NCI-H146 (cell line): ENCODE data around the gene DHRS4.

Experiments
- DNase-seq: peaks from one replicate; lab custom pipeline; 2025; lab: John Stamatoyannopoulos, UW

DHRS4 gene

DNA sequence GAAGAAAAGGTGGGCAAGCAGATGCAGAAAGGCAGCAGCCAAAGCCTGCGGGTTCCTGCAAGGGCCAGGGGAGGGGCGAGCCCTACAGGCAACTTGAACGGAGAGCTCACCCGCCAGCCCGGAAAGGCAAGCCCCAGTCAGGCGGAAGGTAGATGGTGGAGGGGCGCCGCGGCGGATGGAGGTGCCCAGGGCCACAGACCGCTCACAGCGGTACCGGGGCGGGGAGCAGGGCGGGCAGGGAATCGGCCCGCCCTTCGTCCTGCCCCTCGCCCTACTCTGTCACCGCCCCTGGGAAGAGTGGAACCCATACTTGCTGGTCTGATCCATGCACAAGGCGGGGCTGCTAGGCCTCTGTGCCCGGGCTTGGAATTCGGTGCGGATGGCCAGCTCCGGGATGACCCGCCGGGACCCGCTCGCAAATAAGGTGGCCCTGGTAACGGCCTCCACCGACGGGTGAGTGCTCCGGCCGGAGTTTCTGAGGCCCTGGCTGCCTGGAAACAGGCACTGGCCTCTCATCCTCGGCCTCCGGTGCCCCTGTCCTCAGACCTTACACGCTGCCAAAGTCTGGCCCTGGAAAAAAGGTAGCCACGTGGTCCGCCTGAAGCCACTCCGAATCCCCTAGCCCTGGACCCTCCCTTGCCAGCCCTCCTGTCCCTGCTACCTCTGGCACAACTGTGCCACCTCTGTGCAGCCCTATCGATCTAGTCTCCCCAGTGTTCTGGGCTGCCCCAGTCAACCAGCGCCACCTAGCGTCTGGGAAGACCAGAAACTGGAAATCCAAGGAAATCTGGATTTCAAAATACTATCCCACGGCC lies at the start of gene DHRS4:
DHRS4 (plus strand) TSS at position 307 of the 815 bp plus-strand sequence; CDS start at position 326, 19 bp downstream.
- DNase-seq: peak; percentile 90

DNA sequence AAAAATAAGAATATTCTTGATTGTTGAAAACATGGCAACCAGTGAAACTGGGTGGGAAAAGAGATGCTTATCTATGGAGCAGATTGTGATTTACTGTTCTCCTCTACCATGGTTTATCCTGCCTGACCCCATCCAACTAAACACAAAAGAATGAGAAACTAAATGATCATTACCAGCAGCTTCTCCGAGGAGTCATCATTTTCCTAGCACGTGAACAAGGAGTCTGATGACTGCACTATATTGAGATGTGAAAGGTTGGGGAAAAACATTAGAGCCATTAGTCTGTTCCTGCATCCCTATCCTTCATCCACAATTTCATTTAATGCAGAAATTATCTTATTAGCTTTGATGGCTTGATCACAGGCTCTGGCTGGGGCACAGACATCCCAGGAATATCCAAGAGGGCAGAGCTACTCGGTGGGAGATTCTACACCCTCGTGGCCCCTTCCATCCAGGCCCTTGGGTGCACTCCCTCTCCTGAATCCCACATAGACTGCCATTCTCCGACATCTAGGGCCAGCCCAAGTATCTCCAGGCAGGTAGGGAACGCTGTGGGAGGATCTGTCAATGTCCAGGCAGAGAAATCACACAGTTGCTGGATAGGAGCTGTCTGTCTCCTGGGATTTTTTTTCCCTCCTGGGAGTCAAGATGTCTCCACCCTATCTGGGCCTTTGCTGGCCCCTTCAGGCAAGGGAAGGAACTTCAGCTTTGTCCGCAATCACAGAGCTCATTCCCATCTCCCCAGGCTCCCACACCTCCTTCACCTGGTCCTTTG lies 43.3 kb upstream of the DHRS4 start:
- peak; percentile 55 for DNase-seq

DNA sequence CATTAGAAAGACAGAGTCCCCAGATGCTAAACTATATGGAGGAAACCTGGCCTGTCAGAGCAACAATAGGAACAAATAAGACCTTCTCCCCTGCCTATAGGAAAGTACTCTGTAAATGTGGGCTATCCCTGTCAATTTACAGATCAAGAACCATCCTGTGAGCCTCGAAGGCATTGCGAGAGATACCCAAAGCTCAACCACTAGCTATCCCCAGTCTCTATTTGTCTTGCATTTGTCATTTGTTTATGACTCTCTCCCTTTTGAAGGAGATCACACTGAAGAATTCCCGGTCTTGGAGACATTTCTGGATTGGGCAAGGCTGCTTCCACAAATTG lies 42.7 kb upstream of the DHRS4 start:
- DNase-seq: no peak

DNA sequence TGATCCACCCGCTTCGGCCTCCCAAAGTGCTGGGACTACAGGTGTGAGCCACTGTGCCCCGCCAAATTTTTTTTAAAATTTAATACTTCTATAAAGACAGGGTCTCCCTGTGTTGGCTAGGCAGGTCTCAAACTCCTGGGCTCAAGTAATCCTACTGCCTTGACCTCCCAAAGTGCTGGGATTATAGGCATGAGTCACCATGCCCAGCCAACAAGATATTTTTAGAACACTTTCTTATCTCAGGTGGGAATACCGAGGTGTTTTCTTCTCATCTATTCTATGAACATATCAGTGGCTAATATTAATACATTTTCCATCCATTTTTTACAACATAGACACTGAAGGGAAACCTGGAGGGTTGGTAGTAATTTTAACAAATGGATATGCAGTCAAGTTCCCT lies 38.0 kb upstream of the DHRS4 start:
- no peak for DNase-seq

DNA sequence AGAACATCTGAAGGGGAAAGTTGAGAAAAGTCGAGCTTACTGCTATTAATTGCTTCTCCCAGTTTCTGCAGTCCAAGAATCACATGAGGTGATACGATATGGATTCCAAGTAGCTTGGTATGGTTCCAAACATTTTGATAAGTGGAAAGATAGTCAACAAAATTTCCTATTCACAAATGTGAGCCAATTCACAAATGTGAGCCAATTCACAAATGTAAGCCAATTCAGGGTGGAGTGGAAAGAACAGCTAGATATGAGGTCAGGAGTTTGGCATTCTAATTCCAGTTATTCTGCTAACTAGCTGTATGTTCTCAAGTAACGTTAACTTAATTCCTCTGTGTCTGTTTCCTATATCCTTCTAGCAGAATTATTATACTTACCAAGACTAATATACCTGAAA lies 37.6 kb upstream of the DHRS4 start:
- DNase-seq: no peak

DNA sequence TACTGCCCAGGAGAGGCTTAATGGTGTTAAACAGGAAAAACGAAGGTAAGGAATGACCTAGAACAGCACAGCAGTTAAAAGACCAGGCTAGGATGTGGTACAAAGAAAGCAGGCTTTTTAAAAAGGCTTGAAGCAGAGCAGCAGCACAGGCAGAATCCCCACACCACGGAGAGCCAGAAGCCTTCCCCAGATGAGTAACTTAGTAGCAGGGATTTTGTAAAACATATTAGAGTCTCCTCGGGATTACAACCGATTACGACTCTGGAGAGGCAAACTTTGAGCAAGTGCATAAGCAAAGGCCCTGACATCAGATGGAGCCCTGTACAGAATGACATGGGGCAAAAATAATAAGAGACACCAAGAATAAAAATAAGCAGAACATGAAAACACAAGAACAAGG lies 37.1 kb upstream of the DHRS4 start:
- no peak for DNase-seq

DNA sequence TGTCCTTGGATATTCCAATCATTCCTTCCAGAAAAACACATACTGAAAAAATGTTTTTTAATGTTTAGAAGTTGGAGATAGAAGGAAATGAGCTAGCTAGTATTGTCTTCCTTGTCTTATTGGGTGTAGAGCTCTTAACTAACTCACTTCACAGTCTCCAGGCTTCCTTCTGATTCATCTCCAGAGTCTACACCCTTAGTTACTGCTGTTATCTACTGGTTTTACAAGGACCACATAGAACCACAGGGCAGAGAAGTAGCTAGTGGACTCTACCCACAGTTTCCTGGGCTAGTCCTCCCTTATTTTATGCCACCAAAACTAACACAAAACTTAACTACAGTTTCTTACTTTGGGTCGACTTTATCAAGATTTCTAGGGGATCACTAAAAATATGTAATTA lies 31.0 kb upstream of the DHRS4 start:
- DNase-seq: no peak

DNA sequence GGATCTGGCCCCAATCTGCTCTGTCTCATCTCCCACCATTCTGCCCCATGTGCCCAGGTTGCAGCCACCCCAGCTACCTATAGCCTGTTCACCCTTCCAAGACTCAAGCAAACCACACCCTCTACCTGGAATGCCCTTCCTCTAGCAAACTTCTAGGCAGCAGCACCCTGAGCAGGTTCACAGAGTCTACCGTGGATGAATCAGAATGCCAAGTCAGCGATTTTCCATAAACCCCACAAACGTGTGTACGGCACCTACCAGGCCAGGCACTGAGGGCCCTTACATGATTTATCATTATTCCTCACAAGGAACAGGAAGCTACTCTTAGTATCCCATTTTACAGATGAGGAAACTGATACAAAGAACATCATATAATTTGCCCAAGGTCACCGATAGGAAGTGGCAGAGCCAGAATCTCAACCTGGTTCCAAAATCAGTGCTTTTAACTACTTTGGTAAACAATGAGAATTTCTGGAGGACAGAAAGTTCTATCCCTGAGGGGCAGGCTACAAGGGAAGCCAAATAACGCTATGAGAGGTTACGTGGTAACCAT lies 28.0 kb upstream of the DHRS4 start:
- DNase-seq: no peak

DNA sequence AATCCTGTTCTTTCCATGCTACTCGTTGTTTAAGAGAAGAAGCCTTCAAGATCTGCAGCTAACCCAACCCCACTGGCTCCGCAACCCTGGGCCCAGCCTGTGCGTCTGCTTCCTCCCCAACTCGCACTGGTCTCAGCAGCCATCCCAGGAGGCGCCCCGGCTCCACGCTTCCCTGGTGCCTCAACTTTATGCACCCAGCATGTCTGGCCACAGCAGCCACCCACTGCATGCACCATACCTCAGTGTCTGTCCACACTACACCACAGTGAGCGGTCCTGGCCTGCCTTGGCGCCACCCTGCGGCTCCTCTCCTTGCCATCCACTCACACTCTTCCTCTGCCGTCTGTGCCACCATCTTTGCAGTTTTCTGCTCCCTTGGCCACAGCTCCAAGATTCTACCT lies 27.0 kb upstream of the DHRS4 start:
- no peak for DNase-seq

DNA sequence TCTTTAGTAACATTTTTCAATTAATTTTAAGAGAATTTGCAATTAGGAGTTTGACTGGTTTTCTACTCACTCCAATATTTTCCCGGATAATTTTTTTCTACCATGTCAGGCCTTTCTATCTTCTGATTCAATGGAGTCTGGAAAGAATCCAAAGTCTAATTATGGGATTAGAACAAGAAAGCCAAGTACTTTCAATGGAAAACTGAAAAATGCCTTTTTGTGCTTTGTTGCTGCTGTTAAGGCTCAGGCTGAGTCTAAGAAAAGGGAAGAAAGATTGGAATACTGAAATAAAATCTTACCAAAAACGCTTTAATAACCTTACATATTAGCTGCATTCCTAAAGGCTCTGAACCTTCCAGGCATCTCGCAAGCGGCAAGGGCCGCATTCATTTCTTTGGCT lies 24.4 kb upstream of the DHRS4 start:
- DNase-seq: no peak

DNA sequence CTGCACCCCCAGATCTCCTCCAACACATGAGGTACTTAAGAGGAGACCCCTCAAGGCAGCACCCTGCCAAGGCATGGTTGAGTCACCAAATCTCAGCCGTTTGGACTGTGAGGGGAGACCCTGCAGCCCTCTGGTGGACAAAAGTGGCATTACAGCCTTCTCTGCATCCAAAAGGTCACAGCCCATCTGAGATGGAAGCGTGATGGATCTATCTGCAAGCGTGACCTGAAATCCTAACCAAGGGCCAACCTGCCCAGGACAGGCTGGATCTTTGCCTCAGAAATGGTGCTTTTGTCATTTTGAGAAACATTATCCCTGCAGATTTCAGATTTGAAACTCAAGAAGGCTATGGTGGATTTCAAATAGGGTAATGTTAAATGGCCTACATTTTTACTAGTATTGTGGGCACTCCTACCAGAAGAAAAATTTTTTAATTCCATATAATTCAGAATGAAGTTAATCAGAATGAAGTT lies 23.7 kb upstream of the DHRS4 start:
- DNase-seq: peak; percentile 49

DNA sequence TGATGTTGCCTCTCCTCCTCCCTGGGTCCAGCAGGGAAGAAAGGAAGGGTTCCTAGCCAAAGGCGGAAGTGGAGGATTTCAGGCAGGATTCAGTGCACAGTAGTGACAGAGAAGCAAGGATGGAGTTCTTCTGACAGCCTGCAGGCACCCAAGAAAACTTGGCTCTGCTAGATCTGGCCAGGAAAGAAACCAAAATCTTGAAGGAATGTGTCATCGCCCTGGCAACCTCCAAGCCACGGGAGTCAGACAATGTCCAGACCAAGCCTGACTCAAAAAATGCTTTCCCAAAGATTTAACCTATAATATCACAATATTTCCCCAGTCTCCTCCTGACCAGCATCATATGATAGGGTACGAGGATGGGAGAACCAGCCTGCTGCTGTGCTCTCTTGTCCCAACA lies 22.8 kb upstream of the DHRS4 start:
- DNase-seq: no peak

DNA sequence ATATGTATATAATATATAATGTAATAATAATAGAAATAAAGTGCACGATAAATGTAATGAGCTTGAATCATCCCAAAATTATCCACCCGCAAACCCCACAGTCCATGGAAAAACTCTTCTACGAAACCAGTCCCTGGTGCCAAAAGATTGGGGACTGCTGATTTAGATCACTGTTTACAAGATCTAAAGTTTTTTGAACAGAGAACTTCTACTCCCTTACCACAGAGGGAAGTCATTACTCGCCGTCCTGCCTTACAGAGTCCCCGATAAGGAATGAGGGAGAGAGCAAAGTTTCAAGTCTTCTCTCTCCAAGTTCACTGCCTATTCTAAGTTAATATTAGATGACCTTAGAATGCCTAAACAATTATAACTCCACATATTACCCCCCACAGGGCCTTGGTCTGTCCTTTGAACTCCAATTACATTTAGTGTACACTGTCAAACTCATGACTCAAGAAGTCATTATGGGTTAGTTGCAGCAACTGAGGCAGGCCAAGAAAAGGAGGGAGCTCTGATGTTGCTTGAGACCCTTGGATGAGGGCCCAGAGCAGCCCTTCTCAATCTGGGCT lies 21.8 kb upstream of the DHRS4 start:
- no peak for DNase-seq

DNA sequence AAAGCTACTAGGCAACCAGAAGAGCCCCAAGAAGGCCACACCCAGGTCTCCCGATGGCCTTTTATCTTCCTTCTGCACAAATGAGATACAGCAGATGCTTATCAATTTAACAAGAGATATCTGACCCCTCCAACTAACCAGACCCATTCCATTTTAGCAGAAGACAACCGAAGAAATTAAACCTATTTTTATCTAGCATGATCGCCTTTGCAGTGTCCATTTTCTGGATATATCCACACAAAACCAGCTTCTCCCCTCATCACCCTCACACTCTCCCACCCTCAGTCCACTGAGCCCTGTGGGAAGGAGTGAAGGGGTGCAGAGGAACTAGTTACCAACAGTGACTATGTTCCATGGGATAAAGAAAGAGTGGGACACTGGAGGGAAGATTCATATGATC lies 20.9 kb upstream of the DHRS4 start:
- DNase-seq: no peak

DNA sequence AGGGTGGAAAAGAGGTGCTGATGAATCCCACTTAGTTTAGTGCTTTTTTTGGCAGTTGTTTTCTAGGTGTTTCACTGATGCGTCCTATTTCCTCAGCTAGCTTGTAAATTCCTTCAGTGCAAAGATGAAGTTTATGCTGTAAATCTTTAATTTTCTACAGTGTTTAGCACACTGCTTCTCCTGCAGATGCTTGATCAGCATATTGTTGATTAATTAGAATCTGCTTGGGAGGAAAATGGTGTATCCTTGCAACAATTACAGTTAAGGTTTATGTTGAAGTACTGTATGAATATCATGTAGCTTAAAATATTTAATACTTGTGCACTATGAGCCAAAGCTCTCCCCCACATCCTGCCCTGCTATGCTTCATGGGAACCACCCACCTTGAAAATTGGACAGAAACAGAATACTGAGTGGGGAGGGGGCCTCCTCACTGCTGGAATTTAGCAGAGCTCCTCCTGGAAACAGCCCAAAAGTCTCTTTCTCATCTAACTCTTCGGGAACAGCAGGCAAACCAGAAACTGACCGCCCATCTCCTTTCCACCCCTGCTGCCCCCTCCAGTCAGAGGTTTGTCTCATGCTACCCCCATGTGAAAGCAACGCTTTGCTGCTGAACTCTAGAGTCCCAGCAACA lies 20.3 kb upstream of the DHRS4 start:
- DNase-seq: no peak

DNA sequence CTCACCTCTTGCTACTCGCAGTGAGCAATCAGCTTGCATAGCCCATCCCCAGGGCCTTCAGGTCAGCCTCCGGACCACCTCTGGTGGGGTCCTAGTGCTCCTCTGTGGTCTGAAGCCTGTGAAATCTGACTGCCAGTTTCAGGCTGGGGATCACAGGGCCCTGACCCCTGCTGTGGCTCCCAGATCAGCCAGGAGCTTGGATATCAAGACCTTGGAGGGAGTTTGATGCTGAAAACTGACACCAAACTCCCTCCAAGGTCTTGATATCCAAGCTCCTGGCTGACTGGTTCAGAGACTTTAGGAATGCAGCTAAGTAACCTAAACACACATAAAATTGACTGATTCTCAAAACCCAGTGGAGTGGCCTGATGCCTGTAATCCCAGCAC lies 19.8 kb upstream of the DHRS4 start:
- no peak for DNase-seq

DNA sequence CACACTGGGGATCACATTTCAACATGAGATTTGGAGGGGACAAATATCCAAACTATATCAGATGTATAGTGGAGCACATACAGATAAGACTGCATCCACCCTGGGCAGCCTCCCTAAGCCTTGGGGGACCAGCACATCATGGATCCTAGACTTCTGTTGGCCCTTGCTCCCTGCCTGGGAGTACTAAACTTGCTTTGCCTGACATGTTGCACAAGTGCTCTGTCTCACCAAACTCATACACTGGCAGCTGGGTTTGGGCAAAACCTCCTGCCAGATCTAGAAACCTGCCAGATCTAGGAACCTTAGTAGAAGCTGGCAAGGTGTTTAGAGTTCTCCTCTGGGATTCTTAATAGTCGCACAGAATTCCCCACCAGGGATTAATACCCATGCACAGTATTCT lies 18.4 kb upstream of the DHRS4 start:
- DNase-seq: no peak

DNA sequence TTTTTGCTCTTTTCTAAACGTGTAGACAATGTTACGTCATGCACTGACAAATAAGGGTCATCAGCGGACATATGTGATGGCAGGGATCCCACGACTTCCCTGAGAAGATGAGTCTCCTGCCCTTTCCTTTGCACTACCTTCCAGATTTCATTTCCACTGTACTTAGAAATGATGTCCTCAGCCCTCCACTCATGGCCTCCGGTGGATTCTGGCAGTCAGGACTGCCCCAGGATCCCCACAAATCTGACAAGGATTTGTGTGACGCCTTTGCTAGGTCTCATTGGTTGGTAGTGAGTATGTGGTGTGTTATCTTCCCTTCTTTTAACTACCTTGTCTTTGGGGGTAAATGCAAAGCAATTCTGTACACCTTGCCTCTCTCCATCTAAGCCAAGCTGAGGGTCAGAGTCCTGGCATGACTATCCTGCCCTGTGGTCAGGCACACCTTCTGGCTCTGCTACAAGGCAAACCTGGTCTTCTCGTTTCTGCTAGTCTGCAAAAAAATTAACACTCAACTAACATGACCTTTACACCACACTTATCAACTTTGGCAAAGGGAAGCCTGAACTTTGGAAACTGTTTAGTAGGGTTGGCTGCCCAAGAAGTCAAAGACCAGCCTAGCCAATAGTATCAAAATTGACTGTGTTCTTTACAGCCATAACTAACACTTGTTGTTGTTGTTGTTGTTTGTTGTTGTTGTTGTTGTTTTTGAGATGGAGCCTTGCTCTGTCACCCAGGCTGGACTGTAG lies 17.3 kb upstream of the DHRS4 start:
- no peak for DNase-seq

DNA sequence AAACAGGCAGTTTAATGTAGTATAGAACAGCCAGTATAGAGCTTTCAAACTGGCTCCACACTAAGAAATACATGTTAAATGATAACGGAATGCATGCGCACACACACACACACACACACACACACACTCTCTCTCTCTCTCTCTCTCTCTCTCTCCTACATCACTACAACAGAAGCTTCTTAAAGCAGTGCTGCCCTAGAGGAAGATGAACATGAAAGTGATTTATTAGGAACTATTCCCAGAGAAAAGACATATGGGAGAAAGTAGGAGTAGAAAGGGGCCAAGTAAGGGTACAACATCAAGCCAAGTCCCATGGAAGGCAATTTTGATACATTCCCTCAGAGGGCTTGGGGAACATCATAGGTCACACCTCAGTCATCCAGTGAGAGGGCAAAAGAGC lies 16.4 kb upstream of the DHRS4 start:
- no peak for DNase-seq

DNA sequence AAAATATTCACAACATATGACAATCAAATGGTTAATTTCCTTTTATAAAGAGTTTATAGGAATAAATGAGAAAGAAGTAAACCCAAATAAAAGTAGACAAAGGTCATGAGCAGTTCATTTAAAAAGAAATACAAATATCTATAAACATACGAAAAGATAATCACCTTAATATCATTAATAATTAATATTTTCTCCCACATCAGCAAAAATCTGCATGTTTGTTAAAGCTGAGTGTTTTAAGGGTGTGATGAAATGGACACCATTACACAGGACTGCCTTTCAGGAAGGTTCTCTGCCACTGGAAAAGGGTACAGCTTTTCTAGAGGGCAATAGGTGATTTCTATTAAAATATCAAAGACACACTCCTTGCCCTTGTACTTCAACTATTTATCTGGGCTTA lies 14.7 kb upstream of the DHRS4 start:
- DNase-seq: no peak

DNA sequence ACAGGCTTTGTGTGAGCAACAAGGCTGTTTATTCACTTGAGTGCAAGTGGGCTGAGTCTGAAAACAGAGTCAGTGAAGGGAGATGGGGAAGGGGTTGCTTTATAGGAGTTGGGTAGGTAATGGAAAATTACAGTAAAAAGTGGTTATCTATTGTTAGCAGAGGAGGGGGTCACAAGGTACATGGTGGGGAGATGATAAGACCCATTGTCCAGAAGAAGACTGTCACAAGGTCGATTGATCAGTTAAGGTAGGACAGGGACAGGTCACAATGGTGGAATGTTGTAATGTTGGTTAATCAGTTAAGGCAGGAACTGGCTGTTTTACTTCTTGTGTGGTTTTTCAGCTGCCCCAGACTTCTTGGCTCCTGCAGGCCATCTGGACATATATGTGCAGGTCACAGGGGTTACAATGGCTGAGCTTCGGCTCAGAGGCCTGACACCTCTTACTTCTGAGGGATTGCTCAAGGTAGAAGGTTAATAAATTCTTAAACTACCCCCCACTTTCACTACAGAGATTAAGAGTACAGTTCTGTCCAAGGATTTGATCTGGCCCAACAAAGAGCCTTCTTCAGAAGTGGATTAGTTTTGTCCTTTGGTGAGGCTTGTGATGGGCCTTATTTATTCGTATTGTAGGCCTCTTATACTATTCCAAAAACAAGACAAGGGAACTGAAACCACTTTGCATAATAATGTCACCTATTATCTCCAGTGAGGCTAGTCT lies 13.8 kb upstream of the DHRS4 start:
- DNase-seq: no peak
